Effector CD4-positive, alpha-beta T cell (primary cell): ENCODE measurements around the gene ITPRIPL2.

ENCODE experiments used
- DNase-seq: peaks from one replicate; pipeline ENCODE4 v3.0.0-alpha.2; 2020

ITPRIPL2 gene

DNA sequence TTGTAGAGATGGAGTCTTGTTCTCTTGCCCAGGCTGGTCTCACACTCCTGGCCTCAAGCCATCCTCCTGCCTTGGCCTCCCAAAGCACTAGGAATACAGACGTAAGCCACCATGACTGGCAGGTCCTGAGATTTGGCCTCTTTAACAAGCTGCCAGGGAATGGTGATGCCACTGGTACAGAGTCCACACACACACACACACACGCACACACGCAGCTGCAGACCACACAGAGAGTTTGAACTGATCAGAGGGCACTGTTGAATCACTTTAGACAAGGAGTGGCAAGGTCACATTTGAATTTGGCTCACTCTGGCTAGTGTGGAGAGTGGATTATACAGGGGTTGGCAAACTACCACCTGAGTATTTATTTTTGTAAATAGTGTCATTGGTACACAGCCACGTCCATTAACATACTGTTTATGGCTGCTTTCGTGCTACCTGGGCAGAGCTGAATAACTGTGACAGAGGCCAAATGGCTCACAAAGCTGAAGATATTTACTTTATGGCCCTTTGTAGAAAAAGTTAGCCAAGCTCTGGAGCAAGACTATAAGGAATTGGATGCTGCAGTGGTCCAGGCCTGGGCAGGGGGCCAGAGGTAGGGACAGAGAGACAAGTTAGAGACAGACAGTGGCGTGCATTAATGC lies 9.9 kb downstream of the ITPRIPL2 start:
- DNase-seq, result no peak

DNA sequence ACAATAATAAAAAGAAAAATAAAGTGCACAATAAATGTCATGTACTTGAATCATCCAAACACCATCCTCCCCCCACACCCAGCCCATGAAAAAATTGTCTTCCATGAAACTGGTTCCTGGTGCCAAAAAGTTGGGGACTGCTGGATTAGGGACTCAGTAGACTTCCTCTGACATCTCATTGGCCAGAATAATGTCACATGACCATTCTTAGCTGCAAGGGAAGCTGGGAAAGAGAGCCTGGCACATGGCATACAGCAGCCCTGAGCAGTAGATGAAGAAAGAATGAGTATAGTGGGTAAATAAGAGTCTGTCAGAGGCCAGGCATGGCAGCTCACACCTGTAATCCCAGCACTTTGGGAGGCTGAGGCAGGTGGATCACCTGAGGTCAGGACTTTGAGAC lies 12.5 kb downstream of the ITPRIPL2 start:
- DNase-seq, result no peak

DNA sequence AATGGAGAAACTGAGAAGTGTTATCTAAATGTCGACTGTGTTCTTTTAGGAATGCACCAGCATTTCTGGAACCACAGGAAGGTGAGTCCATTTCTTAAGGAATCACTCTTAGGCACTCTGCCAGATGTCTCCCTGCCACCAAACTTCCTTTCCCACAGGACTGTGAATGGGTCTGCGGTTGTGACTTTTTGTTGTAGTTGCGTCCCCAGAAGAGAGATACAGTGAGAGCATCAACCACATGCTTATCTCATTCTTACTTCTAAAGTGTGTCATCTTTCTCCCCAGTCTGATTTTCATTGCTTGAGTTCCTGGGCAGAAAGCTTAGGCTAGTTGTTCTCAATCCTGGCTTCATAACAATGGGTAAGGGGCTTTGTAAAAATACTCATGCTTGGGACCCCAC lies 13.4 kb downstream of the ITPRIPL2 start:
- DNase-seq, result no peak

DNA sequence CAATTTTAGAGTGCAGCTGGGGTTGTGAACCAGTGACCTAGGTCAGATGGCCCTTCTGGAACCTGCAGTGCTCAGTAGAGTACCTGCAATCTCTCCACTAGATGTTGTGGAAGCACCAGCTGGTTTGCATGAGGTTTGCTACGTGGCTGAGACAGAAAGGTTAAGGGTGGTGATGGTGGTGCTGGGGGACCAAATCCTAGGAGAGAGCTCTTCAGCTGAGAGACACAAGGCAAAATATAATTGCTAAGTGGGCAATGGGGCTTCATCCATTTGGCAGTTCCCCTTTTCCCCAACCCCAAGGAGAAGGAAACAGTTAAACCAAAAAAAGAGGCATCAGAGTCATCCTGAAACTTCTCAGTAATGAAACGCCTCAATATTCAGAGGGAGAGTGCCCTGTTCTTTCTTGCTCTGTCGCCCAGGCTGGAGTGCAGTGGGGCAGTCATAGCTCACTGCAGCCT lies 13.9 kb downstream of the ITPRIPL2 start:
- DNase-seq, result no peak

DNA sequence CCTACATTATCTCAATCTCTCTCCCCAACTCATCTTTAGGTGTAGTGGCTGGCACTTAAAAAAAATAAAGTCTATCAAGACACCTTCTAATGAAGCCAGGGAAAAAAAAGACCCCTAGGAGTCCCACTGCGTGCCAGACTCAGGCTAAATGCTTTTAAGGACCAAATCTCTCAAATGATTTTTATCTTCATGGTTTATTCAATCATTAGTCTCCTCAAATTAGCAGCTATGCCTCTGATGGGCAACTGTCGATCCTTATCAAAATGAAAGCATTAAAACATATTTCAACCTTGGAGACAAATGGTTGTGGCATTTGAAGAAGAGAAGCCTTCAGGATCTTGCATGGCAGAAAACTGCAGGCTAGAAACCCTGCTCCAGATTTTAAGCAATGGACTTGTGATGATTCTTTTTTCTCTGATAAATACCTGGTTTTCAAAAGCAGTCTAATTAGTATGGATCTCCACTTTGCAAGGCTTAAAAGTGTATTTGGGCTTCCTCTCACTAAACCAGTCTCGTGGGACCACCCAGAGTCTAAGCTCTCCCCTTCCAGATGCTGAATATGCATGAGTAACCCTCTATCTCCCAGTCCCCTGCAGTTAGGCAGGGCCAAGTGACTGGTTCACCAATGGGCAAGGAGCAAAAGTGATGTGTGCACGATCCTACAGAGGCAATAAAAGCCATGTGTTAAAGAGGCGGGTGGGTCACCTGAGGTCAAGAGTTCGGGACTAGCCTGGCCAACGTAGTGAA lies 14.9 kb downstream of the ITPRIPL2 start:
- no peak for DNase-seq

DNA sequence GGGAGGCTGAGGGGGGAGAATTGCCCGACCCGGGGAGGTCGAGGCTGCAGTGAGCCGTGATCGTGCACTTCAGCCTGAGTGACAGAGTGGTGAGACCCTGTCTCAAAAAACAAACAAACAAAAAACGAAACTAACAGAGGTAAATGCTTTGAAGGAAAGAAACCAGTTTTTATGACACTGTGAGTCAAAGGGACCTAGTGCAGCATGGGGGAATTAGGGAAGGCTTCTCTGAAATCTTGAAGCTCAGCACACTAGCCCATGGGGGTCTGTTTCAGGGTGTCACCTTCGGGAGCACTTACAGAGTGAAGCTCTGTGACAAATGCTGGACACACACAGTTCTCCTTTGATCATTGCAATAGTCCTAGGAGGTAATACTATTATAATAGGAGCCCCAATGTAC lies 16.6 kb downstream of the ITPRIPL2 start:
- DNase-seq, result no peak

DNA sequence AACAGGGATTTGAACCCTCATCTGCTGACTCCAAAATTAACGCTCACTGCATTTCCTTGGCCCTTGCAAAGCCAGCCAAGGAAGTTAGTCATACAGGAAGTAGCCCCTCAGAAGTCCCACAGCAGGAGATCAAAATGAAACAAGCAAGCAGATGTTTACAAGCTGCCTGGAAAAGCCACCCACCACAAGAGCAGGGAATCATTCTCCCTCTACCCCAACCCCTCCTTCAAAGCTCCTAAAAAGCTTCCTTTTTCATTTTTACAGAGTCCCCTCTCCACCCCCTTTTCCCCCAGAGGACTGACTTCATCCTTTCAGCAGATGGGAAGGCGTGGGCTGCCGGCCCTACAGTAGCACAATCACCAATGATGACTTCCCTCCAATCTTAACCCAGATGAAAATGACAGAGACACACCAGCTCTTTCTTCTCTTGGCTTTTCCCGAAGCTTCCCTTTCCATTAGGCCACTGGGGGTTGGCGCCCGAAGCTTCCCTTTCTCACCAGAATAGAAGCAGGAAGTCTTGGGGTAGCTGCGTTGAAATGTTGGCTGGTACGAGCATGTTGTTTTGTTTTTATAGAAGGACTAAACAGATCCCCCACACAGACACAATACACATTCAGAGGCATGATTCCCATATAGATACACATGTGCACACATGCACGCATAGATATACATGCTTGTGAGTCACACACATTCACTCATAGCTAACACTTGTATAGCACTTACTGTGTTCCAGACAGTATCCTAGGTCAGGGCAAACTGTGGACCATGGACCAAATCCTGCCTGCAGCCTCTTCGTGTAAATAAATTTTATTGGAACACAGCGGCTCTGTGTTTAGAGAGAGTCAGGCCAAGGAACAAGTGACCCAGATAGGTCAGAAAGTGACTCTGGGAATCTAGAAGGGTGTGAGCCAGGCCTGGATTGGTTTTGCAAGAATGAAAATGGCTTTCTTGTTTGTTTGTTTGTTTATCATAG lies 17.4 kb downstream of the ITPRIPL2 start:
- no peak for DNase-seq

DNA sequence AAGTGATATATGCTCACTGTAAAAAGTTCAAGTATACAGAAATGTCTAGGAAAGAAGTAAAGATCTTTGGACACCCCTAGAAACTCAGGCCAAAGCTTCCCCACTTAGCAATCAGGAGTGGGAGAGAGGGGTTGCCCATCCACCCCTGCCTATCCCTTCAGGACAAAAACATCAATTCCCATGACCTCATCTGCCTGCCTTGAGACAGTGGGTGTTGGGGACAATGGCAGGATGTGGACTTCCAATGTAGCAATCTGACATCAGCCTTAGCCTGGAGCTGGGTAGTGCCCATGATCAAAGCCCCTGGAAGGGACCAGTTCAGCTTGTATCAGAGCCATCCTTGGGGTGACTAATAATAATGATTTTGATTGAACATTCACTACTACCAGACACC lies 18.1 kb downstream of the ITPRIPL2 start:
- no peak for DNase-seq

DNA sequence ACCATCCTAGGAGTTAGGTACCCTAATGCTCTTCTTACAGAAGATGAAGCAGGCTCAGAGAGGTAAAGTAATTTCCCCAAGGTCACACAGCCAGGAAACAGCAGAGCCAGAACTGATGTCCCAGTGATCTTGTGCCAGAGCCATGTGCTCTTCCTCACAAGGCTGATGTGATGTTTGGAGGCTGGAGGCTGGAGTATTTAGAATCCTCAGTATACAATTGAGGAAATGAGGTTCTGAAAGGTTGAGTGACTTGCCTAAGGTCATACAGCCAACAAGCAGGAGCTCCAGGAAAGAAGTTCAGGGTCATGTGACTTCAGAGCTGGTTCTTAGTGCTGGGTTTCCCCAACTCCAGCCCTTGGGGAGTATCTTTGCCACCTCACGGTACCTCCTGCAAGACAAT lies 18.5 kb downstream of the ITPRIPL2 start:
- no peak for DNase-seq

DNA sequence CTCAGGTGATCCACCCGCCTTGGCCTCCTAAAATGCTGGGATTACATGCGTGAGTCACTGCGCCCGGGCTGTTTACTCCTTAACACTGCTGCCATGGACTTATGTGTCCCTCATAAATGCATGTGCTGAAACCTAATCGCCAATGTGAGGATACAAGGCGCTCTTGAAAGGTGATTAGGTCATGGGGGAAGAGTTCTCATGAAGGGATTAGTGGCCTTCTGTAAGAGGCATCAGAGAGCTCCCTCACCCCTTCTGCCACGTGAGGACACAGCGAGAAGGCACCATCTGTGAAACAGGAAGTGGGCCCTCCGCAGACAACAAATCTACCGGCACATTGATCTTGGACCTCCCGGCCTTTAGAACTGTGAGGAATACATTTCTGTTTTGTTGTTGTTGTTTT lies 19.1 kb downstream of the ITPRIPL2 start:
- no peak for DNase-seq

DNA sequence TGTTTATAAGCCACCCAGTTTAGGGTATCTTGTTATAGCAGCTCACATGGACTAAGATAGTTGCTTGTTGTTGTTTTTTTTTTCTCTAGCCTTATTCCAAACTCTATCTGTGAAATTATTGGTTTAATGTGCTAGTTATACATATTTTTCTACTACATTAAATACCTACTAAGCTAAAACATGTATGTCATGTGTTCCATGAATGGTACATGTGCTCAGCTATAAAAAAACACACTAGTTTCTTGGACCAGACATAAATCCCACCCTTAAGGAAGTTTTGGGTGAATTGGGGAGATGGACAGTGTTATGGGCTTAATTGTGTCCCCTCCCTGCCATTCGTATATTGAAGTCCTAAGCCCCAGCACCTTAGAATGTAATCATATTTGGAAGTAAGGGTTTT lies 19.8 kb downstream of the ITPRIPL2 start:
- no peak for DNase-seq

DNA sequence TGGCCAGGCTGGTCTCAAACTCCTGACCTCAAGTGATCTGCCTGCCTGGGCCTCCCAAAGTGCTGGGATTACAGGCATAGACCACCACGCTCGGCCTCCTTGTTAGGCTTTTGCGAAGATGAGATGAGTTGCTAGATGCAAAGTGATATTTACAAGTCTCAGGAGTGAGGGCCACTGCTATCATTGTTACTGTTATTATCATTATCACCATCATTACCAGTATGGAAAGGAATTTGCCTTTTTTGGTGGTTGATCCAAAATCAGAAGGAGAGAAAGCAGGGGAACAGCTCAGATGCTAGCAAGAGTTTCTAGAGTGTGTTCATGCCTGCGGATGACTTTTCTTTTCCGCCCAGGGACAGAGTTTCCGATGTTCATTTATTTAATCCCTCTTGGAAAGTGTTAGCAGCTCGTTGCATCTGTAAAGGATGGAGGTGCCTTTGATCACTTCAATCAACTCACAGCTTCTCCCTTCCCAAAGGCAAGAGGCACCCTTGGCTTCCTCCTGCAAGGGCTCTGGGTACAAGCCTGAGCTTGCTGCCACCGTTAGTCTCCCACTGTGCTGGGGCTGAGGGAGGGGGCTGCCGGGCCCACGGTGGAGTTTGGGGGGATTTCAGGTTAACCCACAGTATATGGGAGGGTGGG lies 21.6 kb downstream of the ITPRIPL2 start:
- no peak for DNase-seq

DNA sequence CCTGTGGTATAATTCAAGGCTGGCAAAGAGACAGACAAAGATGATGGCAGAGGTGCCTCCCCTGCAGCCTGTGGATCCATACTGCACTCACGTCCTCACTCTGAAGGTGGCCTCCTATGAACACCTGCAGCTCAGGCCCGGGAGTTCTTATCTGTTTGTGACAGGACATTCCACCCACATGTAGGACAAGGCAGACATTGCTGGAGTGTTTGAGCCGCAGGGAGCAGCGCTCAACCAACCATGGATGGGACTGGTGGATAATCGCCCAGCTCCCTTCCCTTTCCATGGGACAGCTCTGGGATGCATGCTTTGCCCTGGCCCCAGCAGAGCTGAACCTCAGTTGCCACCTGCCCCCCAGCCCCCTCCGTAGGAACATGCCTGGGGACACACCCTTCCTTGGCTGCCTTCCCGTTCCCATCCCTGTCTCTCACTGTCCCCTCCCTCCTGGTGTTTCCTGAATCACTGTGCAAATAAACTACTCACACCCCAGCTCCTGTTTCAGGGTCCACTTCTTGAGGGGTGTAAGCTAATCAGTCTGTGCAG lies 22.2 kb downstream of the ITPRIPL2 start:
- no peak for DNase-seq

DNA sequence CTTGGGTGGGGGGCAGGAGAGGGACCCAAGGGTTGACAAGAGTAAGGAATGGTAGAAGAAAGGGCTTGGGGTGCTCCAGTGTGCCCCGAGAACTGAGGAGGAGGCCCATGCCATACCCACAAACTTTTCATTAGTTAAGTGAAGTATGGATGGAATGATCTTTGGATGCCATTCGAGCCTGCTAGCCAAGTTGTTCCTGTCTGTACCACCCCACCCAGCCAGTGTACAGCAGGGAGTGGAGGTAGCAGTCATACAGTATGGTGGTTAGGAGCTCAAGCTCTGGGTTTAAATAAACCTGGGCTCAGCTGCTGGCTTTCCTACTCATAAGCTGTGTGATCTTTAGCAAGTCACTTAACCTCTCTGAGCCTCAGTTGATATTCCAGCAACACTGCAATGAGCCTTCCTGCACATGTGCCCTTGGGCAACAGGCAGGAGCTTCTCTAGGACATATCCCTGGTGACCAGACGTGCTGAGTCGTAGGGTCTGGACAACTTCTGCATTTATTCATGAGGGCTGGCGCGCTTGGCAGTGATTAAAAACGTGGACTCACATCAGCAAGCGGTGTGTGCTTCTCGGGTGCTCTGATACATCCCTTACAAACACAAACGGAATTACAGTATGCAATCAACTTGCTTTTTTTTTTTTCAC lies 22.9 kb downstream of the ITPRIPL2 start:
- no peak for DNase-seq

DNA sequence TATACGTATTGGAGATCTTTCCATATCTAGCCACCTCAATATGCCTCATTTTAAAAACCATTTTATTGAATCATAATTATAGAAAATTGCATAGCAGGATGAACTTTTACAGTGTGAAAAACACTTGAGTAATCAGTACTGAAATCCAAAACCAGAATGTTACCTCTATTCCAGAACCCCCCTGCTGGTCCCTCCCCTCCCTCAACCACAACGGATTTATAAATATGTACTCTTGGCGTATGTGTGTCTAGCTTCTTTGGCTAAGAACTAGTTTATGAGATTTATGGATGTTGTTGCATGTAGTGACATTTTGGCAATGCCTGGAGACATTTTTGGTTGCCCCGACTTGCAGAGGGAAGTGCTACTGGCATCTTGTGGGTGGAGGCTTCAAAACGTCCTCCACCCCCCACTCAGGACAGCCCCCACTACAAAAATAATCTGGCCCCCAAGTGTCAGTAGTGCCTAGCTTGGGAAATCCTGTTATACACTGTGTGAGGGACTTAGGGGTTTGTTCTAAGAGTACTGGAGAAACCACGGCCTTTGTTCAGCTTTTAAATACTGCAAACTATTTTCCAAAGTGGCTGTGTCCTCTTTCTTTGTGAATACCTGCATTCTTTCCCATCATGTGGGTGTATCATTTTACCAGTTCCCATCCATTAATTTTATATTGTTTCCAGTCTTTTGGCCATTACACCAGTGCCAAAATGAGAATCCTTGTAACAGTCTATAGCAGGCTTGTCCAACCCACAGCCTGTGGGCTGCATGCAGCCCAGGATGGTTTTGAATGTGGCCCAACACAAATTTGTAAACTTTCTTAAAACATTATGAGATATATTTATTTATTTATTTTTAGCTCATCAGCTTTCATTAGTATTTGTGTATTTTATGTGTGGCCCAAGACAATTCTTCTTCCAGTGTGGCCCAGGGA lies 23.7 kb downstream of the ITPRIPL2 start:
- no peak for DNase-seq

DNA sequence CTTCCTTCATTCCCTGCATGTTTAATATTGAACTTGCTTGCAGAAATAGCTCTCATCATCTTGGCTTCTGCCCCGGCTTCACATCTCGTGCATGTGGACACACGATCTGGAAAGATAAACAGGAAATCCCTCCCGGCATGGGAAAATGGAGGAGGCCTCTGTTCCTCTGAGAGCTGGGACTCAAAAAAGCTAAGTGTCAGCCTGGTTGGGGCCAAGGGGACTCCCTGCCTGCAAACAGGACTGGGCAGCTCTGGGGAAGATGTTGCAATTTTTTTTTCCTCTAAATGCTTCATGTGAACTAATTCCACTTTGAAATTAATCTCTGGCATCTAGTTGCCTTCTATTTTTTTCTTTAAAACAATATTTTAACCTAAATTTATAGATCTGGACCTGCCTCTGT lies 24.8 kb downstream of the ITPRIPL2 start:
- no peak for DNase-seq

DNA sequence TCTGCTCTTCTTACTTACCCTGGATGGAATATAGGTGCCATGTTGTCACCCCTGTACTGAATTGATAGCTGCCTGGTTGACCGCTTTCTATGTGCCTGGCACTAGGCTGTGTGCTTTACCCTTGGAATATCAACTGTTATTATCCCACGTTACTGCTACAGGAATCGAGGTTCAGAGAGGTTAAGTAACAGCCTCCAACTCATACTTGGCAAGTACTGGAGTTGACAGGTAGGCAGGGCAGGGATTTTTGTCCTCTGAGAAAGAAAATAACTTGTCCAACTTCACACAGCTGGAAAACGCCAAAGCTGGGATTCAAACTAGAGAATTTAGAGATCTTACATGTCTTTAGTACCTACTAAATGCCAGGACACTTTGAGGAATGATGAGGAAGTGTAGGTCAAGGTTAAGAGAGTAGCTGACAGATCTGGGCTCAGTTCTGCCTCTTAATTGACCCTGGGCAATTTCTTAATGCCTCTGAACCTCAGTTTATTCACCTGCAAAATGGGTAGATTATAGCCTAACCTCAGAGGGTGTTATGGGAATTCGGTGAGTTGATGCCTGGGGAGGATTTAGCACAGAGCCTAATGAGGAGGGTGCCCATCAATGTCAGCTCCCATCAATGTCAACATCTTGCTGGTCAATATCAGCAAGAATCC lies 25.8 kb downstream of the ITPRIPL2 start:
- DNase-seq, result no peak

DNA sequence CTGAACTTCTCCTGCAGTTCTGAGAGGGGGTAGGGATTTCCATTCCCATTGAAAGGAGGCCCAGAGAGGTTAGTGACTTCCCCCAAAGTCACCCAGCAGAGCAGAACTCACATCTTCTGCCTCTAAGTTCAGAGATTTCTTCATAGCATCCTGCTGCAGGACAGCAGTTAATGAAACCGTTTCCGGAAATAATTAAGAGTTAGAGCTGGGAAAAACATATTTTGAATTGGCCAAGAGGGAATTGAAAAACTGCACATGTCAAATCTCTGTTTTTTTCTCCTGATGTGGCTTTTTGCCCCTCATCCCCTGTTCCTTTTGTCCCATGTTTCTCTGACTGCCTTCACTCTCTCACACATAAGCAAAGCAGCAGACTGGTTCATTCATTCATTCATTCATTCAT lies 26.6 kb downstream of the ITPRIPL2 start:
- DNase-seq, result no peak

DNA sequence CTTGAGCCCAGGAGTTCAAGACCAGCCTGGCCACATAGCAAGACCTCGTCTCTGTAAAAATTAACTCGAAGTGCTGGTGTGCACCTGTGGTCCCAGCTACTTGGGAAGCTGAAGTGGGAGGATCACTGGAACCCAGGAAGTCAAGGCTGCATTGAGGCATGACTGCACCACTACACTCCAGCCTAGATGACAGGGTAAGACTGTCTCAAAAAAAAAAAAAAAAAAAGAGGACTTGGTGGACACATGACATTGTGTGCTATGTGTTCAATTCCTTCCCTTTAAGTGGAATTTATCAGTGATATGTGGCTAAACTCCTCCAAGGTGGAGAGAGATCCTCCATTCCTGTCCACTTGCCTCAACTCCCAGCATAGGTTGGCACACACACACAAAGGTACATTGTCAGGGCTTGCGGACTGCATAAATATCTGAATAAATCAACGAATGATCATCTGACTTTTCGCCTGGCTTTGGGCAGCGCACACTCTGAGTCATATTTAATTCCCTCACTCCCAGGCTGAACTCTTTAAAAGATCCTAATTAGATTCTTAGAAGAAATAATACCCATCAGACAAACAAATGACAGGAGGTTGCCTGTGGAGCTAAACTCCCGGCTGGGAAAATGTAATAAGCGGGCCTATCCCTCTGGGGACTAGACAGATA lies 29.3 kb downstream of the ITPRIPL2 start:
- DNase-seq, result no peak

DNA sequence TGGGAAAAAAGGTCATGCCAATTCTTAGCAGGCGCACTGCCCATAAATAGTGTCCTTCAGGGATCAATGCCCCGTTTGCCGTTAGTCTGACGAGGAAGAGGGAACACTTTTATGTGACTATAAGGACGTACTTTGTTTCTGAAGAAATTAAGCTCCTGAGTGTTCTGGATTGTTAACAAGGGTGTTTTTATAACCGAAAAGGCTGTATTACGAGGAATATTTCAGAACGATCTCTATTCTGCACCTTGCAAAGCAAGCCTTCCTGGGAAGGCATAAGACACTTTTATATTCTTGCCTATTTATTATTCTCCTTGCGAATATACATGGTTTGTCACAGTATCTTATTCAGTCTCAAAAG lies 29.8 kb downstream of the ITPRIPL2 start:
- DNase-seq, result no peak
